ENCODE results near the gene PHF19.

GRCh38 chr9:120914953-120915352 lies 38.0 kb upstream of the PHF19 start:
- TF ChIP-seq, protein P1, sequence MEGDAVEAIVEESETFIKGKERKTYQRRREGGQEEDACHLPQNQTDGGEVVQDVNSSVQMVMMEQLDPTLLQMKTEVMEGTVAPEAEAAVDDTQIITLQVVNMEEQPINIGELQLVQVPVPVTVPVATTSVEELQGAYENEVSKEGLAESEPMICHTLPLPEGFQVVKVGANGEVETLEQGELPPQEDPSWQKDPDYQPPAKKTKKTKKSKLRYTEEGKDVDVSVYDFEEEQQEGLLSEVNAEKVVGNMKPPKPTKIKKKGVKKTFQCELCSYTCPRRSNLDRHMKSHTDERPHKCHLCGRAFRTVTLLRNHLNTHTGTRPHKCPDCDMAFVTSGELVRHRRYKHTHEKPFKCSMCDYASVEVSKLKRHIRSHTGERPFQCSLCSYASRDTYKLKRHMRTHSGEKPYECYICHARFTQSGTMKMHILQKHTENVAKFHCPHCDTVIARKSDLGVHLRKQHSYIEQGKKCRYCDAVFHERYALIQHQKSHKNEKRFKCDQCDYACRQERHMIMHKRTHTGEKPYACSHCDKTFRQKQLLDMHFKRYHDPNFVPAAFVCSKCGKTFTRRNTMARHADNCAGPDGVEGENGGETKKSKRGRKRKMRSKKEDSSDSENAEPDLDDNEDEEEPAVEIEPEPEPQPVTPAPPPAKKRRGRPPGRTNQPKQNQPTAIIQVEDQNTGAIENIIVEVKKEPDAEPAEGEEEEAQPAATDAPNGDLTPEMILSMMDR (IDR thresholded peaks at IDR 0.05; ENCODE audit: control extremely low read depth in 1 of 3, insufficient read depth in 1 of 3, low read depth in 1 of 3, low read length in 3 of 3), result no peak
- TF ChIP-seq SIX5 (IDR thresholded peaks at IDR 0.05; ENCODE audit: low read depth, low read length), result no peak
